DOHH2 (cell line): ENCODE measurements around the gene TBCD.
"Not testable (repeated sequence)": the region's sequence is repeated elsewhere in the genome, so short reads cannot be mapped to it uniquely, and the experiment has no call there.

Experiments
- H3F3A ChIP-seq: fragments of 200-600 bp; sonication (generic), shearing (Covaris generic); 2 replicates; pipeline ENCODE4 v1.6.0; 2016; ENCODE audit warnings: antibody characterized with exemption, mild to moderate bottlenecking; ENCODE audit not compliant: control insufficient read depth, insufficient read depth
- H3K27ac ChIP-seq: fragments of 200-600 bp; sonication (generic); 2 replicates; pipeline ENCODE4 v1.5.1; 2014; ENCODE audit warnings: low read depth, mild to moderate bottlenecking, low read length, moderate library complexity
- H3K27me3 ChIP-seq: fragments of 200-600 bp; sonication (generic); 2 replicates; pipeline ENCODE4 v1.6.1; 2014; ENCODE audit warnings: mild to moderate bottlenecking, low read length, mixed read lengths; ENCODE audit not compliant: control insufficient read depth
- H3K36me3 ChIP-seq: fragments of 200-600 bp; sonication (generic); 2 replicates; pipeline ENCODE4 v1.6.1; 2014; ENCODE audit warnings: mild to moderate bottlenecking, low read length, moderate library complexity, mixed read lengths; ENCODE audit not compliant: control insufficient read depth
- H3K4me1 ChIP-seq: fragments of 200-600 bp; sonication (generic); 2 replicates; pipeline ENCODE4 v1.6.1; 2014; ENCODE audit warnings: mild to moderate bottlenecking, low read length, mixed read lengths; ENCODE audit not compliant: control insufficient read depth
- H3K4me2 ChIP-seq: fragments of 200-600 bp; sonication (generic); 2 replicates; pipeline ENCODE4 v1.6.0; 2014; ENCODE audit warnings: mild to moderate bottlenecking, low read length, moderate library complexity
- H3K4me3 ChIP-seq: fragments of 200-600 bp; sonication (generic); 2 replicates; pipeline ENCODE4 v1.5.1; 2014; ENCODE audit warnings: mild to moderate bottlenecking, low read length, mixed read lengths
- H3K79me2 ChIP-seq: fragments of 200-600 bp; sonication (generic); 2 replicates; pipeline ENCODE4 v1.6.1; 2014; ENCODE audit warnings: mild to moderate bottlenecking, low read length, mixed read lengths; ENCODE audit not compliant: control insufficient read depth
- H3K9me2 ChIP-seq: fragments of 200-600 bp; sonication (generic); replicated peaks from 2 replicates; pipeline ENCODE4 v1.6.1; 2014; ENCODE audit warnings: mild to moderate bottlenecking, low read length, mixed read lengths; ENCODE audit not compliant: control insufficient read depth
- H3K9me3 ChIP-seq: fragments of 200-600 bp; sonication (generic); 2 replicates; pipeline ENCODE4 v1.6.1; 2014; ENCODE audit warnings: antibody characterized with exemption, low read length, mixed read lengths; ENCODE audit not compliant: control insufficient read depth, insufficient read depth
- H4K20me1 ChIP-seq: fragments of 200-600 bp; sonication (generic); 2 replicates; pipeline ENCODE4 v1.6.0; 2014; ENCODE audit warnings: low read depth, mild to moderate bottlenecking, antibody characterized with exemption, low read length, moderate library complexity; ENCODE audit not compliant: control insufficient read depth, insufficient read depth
- EZH2phosphoT487 ChIP-seq: fragments of 200-600 bp; sonication (generic); IDR thresholded peaks from 2 replicates; pipeline ENCODE4 v1.6.1; 2017; ENCODE audit warnings: borderline replicate concordance, mild to moderate bottlenecking, antibody characterized with exemption, low read length, moderate library complexity, mixed read lengths
- TF ChIP-seq, protein P1 (sequence below): fragments of 200-600 bp; sonication (generic); IDR thresholded peaks from one replicate; pipeline ENCODE4 v1.5.1; 2014; ENCODE audit warnings: antibody characterized with exemption, mild to moderate bottlenecking, low read depth, low read length; ENCODE audit not compliant: poor library complexity, severe bottlenecking

TBCD gene

GRCh38 chr17:82781894-82782274 is 30.0 kb downstream of the TBCD start:
- Histone ChIP-seq H3F3A (peaks cover 2% of the 10 kb centered on the region; the same call in 1 of the 2 replicates), H3K4me1 (peaks cover 4% of the 10 kb centered on the region), H3K27me3 (no peaks in the 10 kb centered on the region), H3K9me2 (no peaks in the 10 kb centered on the region), H3K4me2 (no peak overlapping the region), H3K79me2 (no peaks in the 10 kb centered on the region), H3K36me3 (peaks cover 30% of the 10 kb centered on the region), H4K20me1 (no peaks in the 10 kb centered on the region), H3K9me3 (no peaks in the 10 kb centered on the region), H3K4me3 (no peak overlapping the region), H3K27ac (no peak overlapping the region)
- no peak for TF ChIP-seq EZH2phosphoT487
- TF ChIP-seq, protein P1, sequence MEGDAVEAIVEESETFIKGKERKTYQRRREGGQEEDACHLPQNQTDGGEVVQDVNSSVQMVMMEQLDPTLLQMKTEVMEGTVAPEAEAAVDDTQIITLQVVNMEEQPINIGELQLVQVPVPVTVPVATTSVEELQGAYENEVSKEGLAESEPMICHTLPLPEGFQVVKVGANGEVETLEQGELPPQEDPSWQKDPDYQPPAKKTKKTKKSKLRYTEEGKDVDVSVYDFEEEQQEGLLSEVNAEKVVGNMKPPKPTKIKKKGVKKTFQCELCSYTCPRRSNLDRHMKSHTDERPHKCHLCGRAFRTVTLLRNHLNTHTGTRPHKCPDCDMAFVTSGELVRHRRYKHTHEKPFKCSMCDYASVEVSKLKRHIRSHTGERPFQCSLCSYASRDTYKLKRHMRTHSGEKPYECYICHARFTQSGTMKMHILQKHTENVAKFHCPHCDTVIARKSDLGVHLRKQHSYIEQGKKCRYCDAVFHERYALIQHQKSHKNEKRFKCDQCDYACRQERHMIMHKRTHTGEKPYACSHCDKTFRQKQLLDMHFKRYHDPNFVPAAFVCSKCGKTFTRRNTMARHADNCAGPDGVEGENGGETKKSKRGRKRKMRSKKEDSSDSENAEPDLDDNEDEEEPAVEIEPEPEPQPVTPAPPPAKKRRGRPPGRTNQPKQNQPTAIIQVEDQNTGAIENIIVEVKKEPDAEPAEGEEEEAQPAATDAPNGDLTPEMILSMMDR = peak; percentile 96

DNA sequence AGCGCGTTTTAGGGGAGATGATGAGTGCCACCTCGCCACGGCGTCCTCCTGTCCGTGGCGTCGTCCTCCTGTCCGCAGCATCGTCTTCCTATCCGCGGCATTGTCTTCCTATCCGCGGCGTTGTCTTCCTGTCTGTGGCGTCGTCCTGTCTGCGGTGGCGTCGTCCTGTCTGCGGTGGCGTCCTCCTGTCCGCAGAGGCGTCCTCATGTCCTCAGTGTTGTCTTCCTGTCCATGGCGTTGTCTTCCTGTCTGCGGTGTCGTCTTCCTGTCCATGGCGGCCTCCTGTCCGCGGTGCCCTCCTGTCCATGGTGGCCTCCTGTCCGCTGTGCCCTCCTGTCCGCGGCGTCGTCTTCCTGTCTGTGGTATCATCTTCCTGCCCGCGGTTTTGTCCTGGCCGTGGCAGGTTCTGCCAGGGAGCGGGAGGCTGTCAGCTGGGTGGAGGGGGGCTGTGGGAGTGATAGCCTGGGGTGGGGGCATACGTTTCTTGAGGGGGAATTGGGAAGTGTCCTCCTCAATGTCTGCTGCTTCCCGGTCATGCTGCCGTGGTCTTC is 30.9 kb downstream of the TBCD start:
- H3K4me1 ChIP-seq = peaks cover 4% of the 10 kb centered on the region
- no peaks in the 10 kb centered on the region for H3K9me3 ChIP-seq
- no peaks in the 10 kb centered on the region for H3F3A ChIP-seq
- H3K9me2 ChIP-seq = no peaks in the 10 kb centered on the region
- TF ChIP-seq EZH2phosphoT487 = no peak
- TF ChIP-seq, protein P1 = no peak
- no peak overlapping the region for H3K4me2 ChIP-seq
- H3K27ac ChIP-seq = no peak overlapping the region
- no peaks in the 10 kb centered on the region for H3K79me2 ChIP-seq
- H3K27me3 ChIP-seq = no peaks in the 10 kb centered on the region
- H4K20me1 ChIP-seq = no peaks in the 10 kb centered on the region
- peaks cover 30% of the 10 kb centered on the region for H3K36me3 ChIP-seq
- no peak overlapping the region for H3K4me3 ChIP-seq

DNA sequence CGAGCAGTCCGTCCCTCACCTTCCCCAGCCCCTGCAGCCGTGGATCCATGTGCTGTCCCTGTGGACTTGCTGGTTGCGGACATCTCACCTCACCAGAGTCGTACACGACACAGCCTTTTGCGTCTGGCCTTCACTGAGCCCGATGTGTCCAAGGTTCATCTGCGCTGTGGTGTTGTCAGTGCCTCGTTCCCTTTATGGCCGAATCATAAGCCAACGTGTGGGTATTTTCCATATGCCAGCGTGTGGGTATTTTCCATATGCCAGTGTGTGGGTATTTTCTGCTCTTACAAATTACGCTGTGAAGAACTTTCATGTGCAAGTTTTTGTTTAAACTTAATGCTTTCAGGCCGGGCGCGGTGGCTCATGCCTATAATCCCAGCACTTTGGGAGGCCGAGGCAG is 31.6 kb downstream of the TBCD start:
- Histone ChIP-seq H3K27ac (no peak overlapping the region), H3K27me3 (no peaks in the 10 kb centered on the region), H3F3A (no peaks in the 10 kb centered on the region), H4K20me1 (no peaks in the 10 kb centered on the region), H3K4me3 (no peak overlapping the region), H3K36me3 (peaks cover 30% of the 10 kb centered on the region), H3K79me2 (no peaks in the 10 kb centered on the region), H3K4me1 (peaks cover 4% of the 10 kb centered on the region), H3K9me3 (no peaks in the 10 kb centered on the region), H3K9me2 (no peaks in the 10 kb centered on the region), H3K4me2 (no peak overlapping the region)
- TF ChIP-seq, protein P1 = no peak
- no peak for TF ChIP-seq EZH2phosphoT487

GRCh38 chr17:82785581-82785980 is 33.7 kb downstream of the TBCD start:
- H3K27me3 ChIP-seq, H3K4me1 ChIP-seq, H3F3A ChIP-seq, H3K79me2 ChIP-seq, H3K9me2 ChIP-seq, H3K4me3 ChIP-seq, H4K20me1 ChIP-seq, H3K9me3 ChIP-seq, H3K27ac ChIP-seq, H3K4me2 ChIP-seq: not testable (repeated sequence)
- H3K36me3 ChIP-seq = peaks cover 30% of the 10 kb centered on the region
